AG04450 (cell line): ENCODE data around the gene AKR1C2. TPM values are rescaled to one million over a fixed set of nuclear protein-coding genes. Genes with fewer than 3 reads are reported as not detected.
"Not testable (repeated sequence)": the region's sequence is repeated elsewhere in the genome, so short reads cannot be mapped to it uniquely, and the experiment has no call there.

Experiments used
- CTCF ChIA-PET: fragments of 300-600, 350-600 bp; formaldehyde crosslinking; extraction: SDS; loops from one replicate; lab custom pipeline; 2022; ENCODE audit warnings: antibody characterized with exemption, inconsistent platforms; lab: Charles Lee
- POLR2A ChIA-PET: fragments of 350-600 bp; formaldehyde crosslinking; extraction: SDS; loops from one replicate; lab custom pipeline; 2021; ENCODE audit warnings: antibody characterized with exemption, inconsistent platforms; lab: Yijun Ruan, JAX
- DNase-seq: peaks from one replicate; pipeline ENCODE4 v3.0.0-alpha.2; 2011; ENCODE audit warnings: low read depth, low spot score
- H3K27ac ChIP-seq: one replicate; pipeline ENCODE4 v1.5.1; 2012; ENCODE audit warnings: low read depth, low read length, control low read depth
- H3K27me3 ChIP-seq: one replicate; pipeline ENCODE4 v1.6.0; 2012; ENCODE audit warnings: low read length; ENCODE audit not compliant: control insufficient read depth, insufficient read depth
- H3K4me3 ChIP-seq: 2 replicates; pipeline ENCODE4 v1.5.1; 2011; ENCODE audit warnings: mild to moderate bottlenecking, low read depth, low read length, control low read depth
- H3K9me3 ChIP-seq: 2 replicates; pipeline ENCODE4 v1.5.1; 2012; ENCODE audit warnings: low read length; ENCODE audit not compliant: control insufficient read depth, insufficient read depth
- polyA plus RNA-seq: library from polyadenylated mRNA; depleted of rRNA; stranded (reverse); fragments of >200 nt; gene quantifications from 2 replicates; pipeline ENCODE4 v1.2.3, GENCODE V29; 2011

Gene AKR1C2
- polyA plus RNA-seq, 1 experiment: 16.3 TPM

GRCh38 chr10:4972369-4973142 is 31.1 kb downstream of the AKR1C2 start:
- H3K4me3 ChIP-seq, CTCF ChIA-PET, H3K27ac ChIP-seq, POLR2A ChIA-PET, DNase-seq, H3K27me3 ChIP-seq, H3K9me3 ChIP-seq: not testable (repeated sequence)

GRCh38 chr10:4970362-4970761 is 33.3 kb downstream of the AKR1C2 start:
- POLR2A ChIA-PET, H3K27ac ChIP-seq, CTCF ChIA-PET: not testable (repeated sequence)

GRCh38 chr10:4969289-4969688 is 34.4 kb downstream of the AKR1C2 start:
- H3K27ac ChIP-seq, POLR2A ChIA-PET, H3K9me3 ChIP-seq, DNase-seq, H3K4me3 ChIP-seq, CTCF ChIA-PET, H3K27me3 ChIP-seq: not testable (repeated sequence)

More at GRCh38 chr10:4970362-4970761, 33.3 kb downstream of the AKR1C2 start:
- H3K9me3 ChIP-seq, H3K4me3 ChIP-seq, H3K27me3 ChIP-seq, DNase-seq: not testable (repeated sequence)

- H3K9me3 ChIP-seq, H3K27ac ChIP-seq, H3K27me3 ChIP-seq, CTCF ChIA-PET, H3K4me3 ChIP-seq, DNase-seq, POLR2A ChIA-PET: not testable (repeated sequence)
Measured at GRCh38 chr10:4967189-4967588, 36.5 kb downstream of the AKR1C2 start.

DNA sequence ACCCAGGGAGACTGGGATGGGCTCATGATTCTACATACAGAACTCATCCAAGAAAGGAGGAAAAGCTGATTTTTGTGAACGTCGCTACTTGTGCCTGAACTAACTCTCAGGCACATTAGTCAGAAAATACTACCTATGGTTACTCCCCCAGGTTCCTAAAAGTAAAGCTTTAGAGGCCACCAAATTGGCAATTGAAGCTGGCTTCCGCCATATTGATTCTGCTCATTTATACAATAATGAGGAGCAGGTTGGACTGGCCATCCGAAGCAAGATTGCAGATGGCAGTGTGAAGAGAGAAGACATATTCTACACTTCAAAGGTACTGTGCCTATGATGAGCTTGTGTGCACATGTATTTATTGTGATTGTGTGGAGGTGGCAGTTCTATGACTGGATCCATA is 37.9 kb downstream of the AKR1C2 start:
- H3K9me3 ChIP-seq, H3K4me3 ChIP-seq, POLR2A ChIA-PET, DNase-seq, H3K27me3 ChIP-seq, H3K27ac ChIP-seq: not testable (repeated sequence)
- CTCF ChIA-PET: interaction anchor here (1.1 to 4.6 kb wide), 2 partner anchors 116 to 151 kb away, joined by 5 to 24 read pairs; no protein-coding TSS in a partner anchor

DNA sequence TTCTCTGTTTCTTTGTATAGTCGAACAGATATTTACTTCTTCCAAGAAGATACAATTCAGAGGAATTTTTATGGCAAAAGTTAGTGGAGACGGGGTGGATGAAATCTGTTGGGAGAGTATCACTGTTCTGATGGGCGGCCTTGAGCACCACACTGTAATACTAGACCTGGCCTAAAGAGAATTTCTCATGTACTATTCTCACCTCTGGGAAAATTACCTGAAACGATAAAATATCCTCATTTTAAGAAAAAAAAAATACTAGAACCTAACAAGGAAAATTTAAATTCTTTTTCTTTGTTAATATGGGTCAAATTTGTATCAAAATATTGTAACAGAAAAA is 39.9 kb downstream of the AKR1C2 start:
- CTCF ChIA-PET: interaction anchor here (1.0 to 4.6 kb wide), 2 partner anchors 114 to 116 kb away, joined by 3 to 24 read pairs; no protein-coding TSS in a partner anchor
- POLR2A ChIA-PET: interaction anchor here (1.1 kb wide), 2 partner anchors 16 to 21 kb away, joined by 3 to 4 read pairs; no protein-coding TSS in a partner anchor
- not testable (repeated sequence) for H3K27ac ChIP-seq, H3K27me3 ChIP-seq, DNase-seq, H3K9me3 ChIP-seq
- H3K4me3 ChIP-seq: peak overlapping the region; percentile 46

DNA sequence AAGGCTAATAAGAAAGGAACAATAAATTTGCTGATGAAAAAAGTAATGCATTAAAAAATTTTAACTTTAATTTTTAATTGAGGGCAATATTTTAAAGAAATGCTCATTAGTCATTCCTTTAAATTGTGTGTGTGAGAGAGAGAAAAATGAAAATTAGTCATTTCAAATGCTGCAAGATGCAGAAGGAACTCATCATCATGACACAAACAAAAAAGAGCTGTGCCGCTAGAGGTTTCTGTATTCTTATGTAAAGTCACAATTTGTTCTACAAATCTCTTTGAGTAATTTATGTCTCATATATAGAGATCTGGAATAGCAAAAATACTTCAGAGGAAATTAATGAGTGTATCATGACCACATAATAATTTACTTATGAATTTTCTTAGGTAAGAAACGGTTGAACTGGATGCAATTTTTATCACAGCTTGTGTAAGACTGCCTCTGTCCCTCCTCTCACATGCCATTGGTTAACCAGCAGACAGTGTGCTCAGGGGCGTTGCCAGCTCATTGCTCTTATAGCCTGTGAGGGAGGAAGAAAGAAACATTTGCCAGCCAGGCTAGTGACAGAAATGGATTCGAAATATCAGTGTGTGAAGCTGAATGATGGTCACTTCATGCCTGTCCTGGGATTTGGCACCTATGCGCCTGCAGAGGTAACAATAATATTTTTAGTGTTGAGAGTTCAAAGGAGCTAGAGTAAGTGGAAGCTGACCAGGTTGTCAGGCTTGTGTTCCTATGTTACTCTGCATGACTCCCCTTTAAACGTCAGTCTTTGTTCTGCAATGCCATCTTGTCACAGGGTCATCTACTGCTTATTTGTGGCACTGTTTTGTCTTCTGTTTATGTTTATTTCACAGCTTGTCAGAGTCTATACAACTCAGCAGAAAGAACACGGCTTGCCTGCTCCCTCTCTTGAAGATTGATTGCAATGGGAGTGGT is 40.5 kb downstream of the AKR1C2 start, which contains the start of gene AKR1C1:
AKR1C1 (plus strand) TSS at position 540 of the 939 bp plus-strand sequence; CDS start at position 570, 30 bp downstream.
- H3K9me3 ChIP-seq, H3K27ac ChIP-seq, H3K27me3 ChIP-seq, DNase-seq: not testable (repeated sequence)
- CTCF ChIA-PET: interaction anchor here (0.8 to 4.6 kb wide), 3 partner anchors 113 to 148 kb away, joined by 3 to 24 read pairs (median 3); no protein-coding TSS in a partner anchor
- POLR2A ChIA-PET: interaction anchor here (1.1 kb wide), 2 partner anchors 16 to 22 kb away, joined by 3 to 4 read pairs; no protein-coding TSS in a partner anchor
- peak within 1 kb of the TSS; percentile 46 for H3K4me3 ChIP-seq

DNA sequence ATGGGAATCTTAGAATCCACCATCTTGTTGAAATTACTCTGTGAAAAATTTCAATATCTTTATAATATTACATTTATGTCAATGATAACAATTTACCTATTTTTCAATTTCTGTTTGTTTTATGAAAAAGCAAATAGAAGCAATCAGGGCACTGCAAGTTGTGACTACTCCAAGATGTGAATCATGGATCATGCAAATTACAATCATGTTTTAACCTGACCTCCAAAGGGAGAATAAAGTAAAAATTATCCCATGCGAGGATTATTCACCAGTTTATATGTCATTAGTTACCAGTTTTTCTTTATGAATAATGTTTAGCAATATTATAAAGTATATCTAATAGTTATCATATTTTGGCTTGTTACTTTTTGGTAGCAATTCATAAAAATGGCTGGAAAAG is 41.3 kb downstream of the AKR1C2 start:
- CTCF ChIA-PET: interaction anchor here (4.6 kb wide), 1 partner anchor 112 kb away, joined by 24 read pairs; no protein-coding TSS in a partner anchor
- H3K9me3 ChIP-seq, H3K27me3 ChIP-seq, H3K27ac ChIP-seq, DNase-seq, H3K4me3 ChIP-seq, POLR2A ChIA-PET: not testable (repeated sequence)

DNA sequence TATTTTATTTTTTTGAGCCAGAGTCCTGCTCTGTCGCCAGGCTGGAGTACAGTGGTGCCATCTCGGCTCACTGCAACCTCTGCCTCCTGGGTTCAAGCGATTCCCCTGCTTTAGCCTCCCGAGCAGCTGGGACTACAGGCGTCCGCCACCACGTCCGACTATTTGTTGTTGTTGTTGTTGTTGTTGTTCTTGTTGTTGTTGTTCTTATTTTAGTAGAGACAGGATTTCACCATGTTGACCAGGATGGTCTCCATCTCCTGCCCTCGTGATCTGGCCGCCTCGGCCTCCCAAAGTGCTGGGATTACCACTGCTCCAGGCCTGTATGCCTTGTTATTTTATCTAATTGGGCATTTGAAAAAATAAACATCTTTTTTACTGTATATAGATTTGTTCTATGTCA is 42.1 kb downstream of the AKR1C2 start:
- POLR2A ChIA-PET, H3K9me3 ChIP-seq, H3K27me3 ChIP-seq, DNase-seq, CTCF ChIA-PET, H3K27ac ChIP-seq, H3K4me3 ChIP-seq: not testable (repeated sequence)

GRCh38 chr10:4956955-4957645 is 46.6 kb downstream of the AKR1C2 start:
- POLR2A ChIA-PET, CTCF ChIA-PET, H3K27ac ChIP-seq, H3K9me3 ChIP-seq, H3K27me3 ChIP-seq, H3K4me3 ChIP-seq, DNase-seq: not testable (repeated sequence)

- H3K27me3 ChIP-seq, H3K9me3 ChIP-seq, H3K27ac ChIP-seq, DNase-seq, POLR2A ChIA-PET, H3K4me3 ChIP-seq: not testable (repeated sequence)
- CTCF ChIA-PET: interaction anchor here (0.5 to 1.3 kb wide), 4 partner anchors 106 to 428 kb away, joined by 3 to 6 read pairs (median 5); no protein-coding TSS in a partner anchor
Measured at GRCh38 chr10:4956088-4956487, 47.6 kb downstream of the AKR1C2 start.
